ENCODE results near the gene ETFB. TPM values are rescaled to one million over a fixed set of nuclear protein-coding genes. Genes with fewer than 3 reads are reported as not detected.
A peak's percentile ranks its signal among the peaks of the same experiment; 100 is the strongest.

ETFB gene
- total and polyA plus RNA-seq, 9 of the 15 experiments (the other 6 are each of a cell fraction or from before 2014, with no cell fraction given), result 18.1 to 143 (median 96.1) TPM

- TF ChIP-seq, protein P1, sequence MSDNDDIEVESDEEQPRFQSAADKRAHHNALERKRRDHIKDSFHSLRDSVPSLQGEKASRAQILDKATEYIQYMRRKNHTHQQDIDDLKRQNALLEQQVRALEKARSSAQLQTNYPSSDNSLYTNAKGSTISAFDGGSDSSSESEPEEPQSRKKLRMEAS (CRISPR knock-in tag; IDR thresholded peaks at IDR 0.05), result peak; percentile 82
- TF ChIP-seq UBTF (IDR thresholded peaks at IDR 0.05; ENCODE audit: borderline replicate concordance in 1 of 2, low read depth in 2 of 2, low read length in 2 of 2) (0 out of 4 replicates have a peak, but pooled peaks of 1 of the 2 experiments have one; percentile 26), NBN (IDR thresholded peaks at IDR 0.05; ENCODE audit: low read depth) (peak; percentile 54; the same call in 1 of the 2 replicates), ATF1 (CRISPR knock-in tag; IDR thresholded peaks at IDR 0.05) (no peak), ATF1 (tag; IDR thresholded peaks at IDR 0.05) (peak; percentile 41; the same call in 1 of the 2 replicates), MAZ (CRISPR knock-in tag; conservative IDR thresholded peaks at IDR 0.05 in 1 of 2, IDR thresholded peaks at IDR 0.05 in 1 of 2) (peak; percentile 11 to 90; a peak in 2 of 4 replicates), ZNF830 (CRISPR knock-in tag; IDR thresholded peaks at IDR 0.05) (no peak), MGA (IDR thresholded peaks at IDR 0.05) (peak; percentile 91), NCOA1 (IDR thresholded peaks at IDR 0.05; ENCODE audit: low read depth) (no peak), IFI16 (CRISPR knock-in tag; IDR thresholded peaks at IDR 0.05) (no peak), GTF2F1 (IDR thresholded peaks at IDR 0.05; ENCODE audit: low read depth, low read length) (no peak)
- TF ChIP-seq, protein P2, sequence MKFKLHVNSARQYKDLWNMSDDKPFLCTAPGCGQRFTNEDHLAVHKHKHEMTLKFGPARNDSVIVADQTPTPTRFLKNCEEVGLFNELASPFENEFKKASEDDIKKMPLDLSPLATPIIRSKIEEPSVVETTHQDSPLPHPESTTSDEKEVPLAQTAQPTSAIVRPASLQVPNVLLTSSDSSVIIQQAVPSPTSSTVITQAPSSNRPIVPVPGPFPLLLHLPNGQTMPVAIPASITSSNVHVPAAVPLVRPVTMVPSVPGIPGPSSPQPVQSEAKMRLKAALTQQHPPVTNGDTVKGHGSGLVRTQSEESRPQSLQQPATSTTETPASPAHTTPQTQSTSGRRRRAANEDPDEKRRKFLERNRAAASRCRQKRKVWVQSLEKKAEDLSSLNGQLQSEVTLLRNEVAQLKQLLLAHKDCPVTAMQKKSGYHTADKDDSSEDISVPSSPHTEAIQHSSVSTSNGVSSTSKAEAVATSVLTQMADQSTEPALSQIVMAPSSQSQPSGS (CRISPR knock-in tag; IDR thresholded peaks at IDR 0.05), result no peak
Observed at GRCh38 chr19:51338563-51339312, 27.4 kb downstream of the ETFB start (continued).

Measured in K562 (cell line).